RPMI8226 (cell line): ENCODE data around the gene MILR1.
"Not testable (repeated sequence)": the region's sequence is repeated elsewhere in the genome, so short reads cannot be mapped to it uniquely, and the experiment has no call there.

Experiments
- DNase-seq: peaks from one replicate; pipeline ENCODE4 v3.0.0-alpha.2; 2015

Gene MILR1

GRCh38 chr17:64430036-64430435 lies 18.9 kb upstream of the MILR1 start:
- DNase-seq, result not testable (repeated sequence)

GRCh38 chr17:64431534-64431933 lies 17.4 kb upstream of the MILR1 start:
- no peak for DNase-seq

GRCh38 chr17:64437944-64438525 lies 10.9 kb upstream of the MILR1 start:
- DNase-seq, result no peak

GRCh38 chr17:64439521-64439920 lies 9.4 kb upstream of the MILR1 start:
- DNase-seq, result not testable (repeated sequence)

- no peak for DNase-seq
These were observed 9.0 kb upstream of the MILR1 start for GRCh38 chr17:64439956-64440355.

- peak; percentile 80 for DNase-seq
These were observed 7.0 kb upstream of the MILR1 start for GRCh38 chr17:64441772-64442540.

GRCh38 chr17:64442541-64442971 lies 6.4 kb upstream of the MILR1 start:
- DNase-seq, result no peak

- no peak for DNase-seq
These were observed 5.7 kb upstream of the MILR1 start for GRCh38 chr17:64443086-64443760.

GRCh38 chr17:64447526-64447925 lies 1.4 kb upstream of the MILR1 start:
- DNase-seq, result no peak

GRCh38 chr17:64449545-64449944 lies 630 bp downstream of the MILR1 start:
- DNase-seq, result no peak

GRCh38 chr17:64455993-64456885 lies 7.3 kb downstream of the MILR1 start:
- DNase-seq, result peak; percentile 44

GRCh38 chr17:64457156-64457555 lies 8.2 kb downstream of the MILR1 start:
- DNase-seq, result no peak

GRCh38 chr17:64458756-64459155 lies 9.8 kb downstream of the MILR1 start:
- DNase-seq, result no peak

GRCh38 chr17:64459284-64459747 lies 10.4 kb downstream of the MILR1 start:
- DNase-seq, result no peak

GRCh38 chr17:64459818-64460217 lies 10.9 kb downstream of the MILR1 start:
- DNase-seq, result not testable (repeated sequence)

- no peak for DNase-seq
These were observed 12.0 kb downstream of the MILR1 start for GRCh38 chr17:64460955-64461354.

- DNase-seq, result no peak
These were observed 12.9 kb downstream of the MILR1 start for GRCh38 chr17:64461788-64462187.

- DNase-seq, result no peak
These were observed 17.3 kb downstream of the MILR1 start for GRCh38 chr17:64466019-64466735.

- DNase-seq, result not testable (repeated sequence)
These were observed 17.9 kb downstream of the MILR1 start for GRCh38 chr17:64466834-64467233.

- no peak for DNase-seq
These were observed 21.7 kb downstream of the MILR1 start for GRCh38 chr17:64470625-64471024.

- no peak for DNase-seq
These were observed 22.5 kb downstream of the MILR1 start for GRCh38 chr17:64471440-64471839.

- DNase-seq, result no peak
These were observed 23.6 kb downstream of the MILR1 start for GRCh38 chr17:64472564-64472963.
